OCI-LY1 (cell line): ENCODE measurements around the gene DOCK4.

Experiments
- H2AFZ ChIP-seq: fragments of 200-600 bp; sonication (generic), shearing (Covaris generic); 2 replicates; pipeline ENCODE4 v1.6.0; 2014; ENCODE audit warnings: antibody characterized with exemption, mild to moderate bottlenecking, low read length
- H3F3A ChIP-seq: fragments of 200-600 bp; sonication (generic), shearing (Covaris generic); 2 replicates; pipeline ENCODE4 v1.6.0; 2014; ENCODE audit warnings: mild to moderate bottlenecking, antibody characterized with exemption, low read length, moderate library complexity; ENCODE audit not compliant: insufficient read depth
- H3K27ac ChIP-seq: fragments of 200-600 bp; sonication (generic); 2 replicates; pipeline ENCODE4 v1.5.1; 2014; ENCODE audit warnings: low read length, mixed run types, mild to moderate bottlenecking, low read depth; ENCODE audit not compliant: poor library complexity, severe bottlenecking
- H3K27me3 ChIP-seq: fragments of 200-600 bp; sonication (generic); 2 replicates; pipeline ENCODE4 v1.6.0; 2014; ENCODE audit warnings: antibody characterized with exemption, mild to moderate bottlenecking, low read length, moderate library complexity; ENCODE audit not compliant: insufficient read depth
- H3K36me3 ChIP-seq: fragments of 200-600 bp; sonication (generic); 2 replicates; pipeline ENCODE4 v1.6.1; 2014; ENCODE audit warnings: mild to moderate bottlenecking, antibody characterized with exemption, low read length, moderate library complexity, mixed read lengths; ENCODE audit not compliant: insufficient read depth
- H3K4me1 ChIP-seq: fragments of 200-600 bp; sonication (generic); 2 replicates; pipeline ENCODE4 v1.5.1; 2014; ENCODE audit warnings: mild to moderate bottlenecking, low read length, moderate library complexity; ENCODE audit not compliant: insufficient read depth, severe bottlenecking
- H3K4me2 ChIP-seq: fragments of 200-600 bp; sonication (generic), shearing (Covaris generic); 2 replicates; pipeline ENCODE4 v1.6.1; 2014; ENCODE audit warnings: low read length
- H3K4me3 ChIP-seq: fragments of 200-600 bp; sonication (generic); 2 replicates; pipeline ENCODE4 v1.5.1; 2014; ENCODE audit warnings: low read length, low read depth, mild to moderate bottlenecking, mixed read lengths; ENCODE audit not compliant: poor library complexity, severe bottlenecking
- H3K79me2 ChIP-seq: fragments of 200-600 bp; shearing (Covaris generic); 2 replicates; pipeline ENCODE4 v1.6.1; 2016; ENCODE audit warnings: mixed run types, low read length, mixed read lengths; ENCODE audit not compliant: insufficient read depth
- H3K9ac ChIP-seq: fragments of 200-600 bp; sonication (generic), shearing (Covaris generic); 2 replicates; pipeline ENCODE4 v1.6.1; 2014; ENCODE audit warnings: mild to moderate bottlenecking, low read length, mixed read lengths
- H3K9me2 ChIP-seq: fragments of 200-600 bp; sonication (generic), shearing (Covaris generic); 2 replicates; pipeline ENCODE4 v1.6.1; 2014; ENCODE audit warnings: low read depth, mild to moderate bottlenecking, low read length, mixed read lengths
- H3K9me3 ChIP-seq: fragments of 200-600 bp; shearing (Covaris generic); 2 replicates; pipeline ENCODE4 v1.6.1; 2014; ENCODE audit warnings: low read length, mixed read lengths
- H4K20me1 ChIP-seq: fragments of 200-600 bp; sonication (generic), shearing (Covaris generic); 2 replicates; pipeline ENCODE4 v1.6.0; 2016; ENCODE audit warnings: mild to moderate bottlenecking, low read length; ENCODE audit not compliant: insufficient read depth
- EZH2 ChIP-seq: fragments of 200-600 bp; sonication (generic), shearing (Covaris generic); IDR thresholded peaks from 2 replicates; pipeline ENCODE4 v1.8.0; 2017; ENCODE audit warnings: borderline replicate concordance, mixed run types, mild to moderate bottlenecking, antibody characterized with exemption, low read length, moderate library complexity, mixed read lengths
- TF ChIP-seq, protein P1 (sequence below): fragments of 200-600 bp; sonication (generic), shearing (Covaris generic); IDR thresholded peaks from 2 replicates; pipeline ENCODE4 v1.5.1; 2017; ENCODE audit warnings: mild to moderate bottlenecking, antibody characterized with exemption, low read length, moderate library complexity, mixed read lengths

The DOCK4 gene

DNA sequence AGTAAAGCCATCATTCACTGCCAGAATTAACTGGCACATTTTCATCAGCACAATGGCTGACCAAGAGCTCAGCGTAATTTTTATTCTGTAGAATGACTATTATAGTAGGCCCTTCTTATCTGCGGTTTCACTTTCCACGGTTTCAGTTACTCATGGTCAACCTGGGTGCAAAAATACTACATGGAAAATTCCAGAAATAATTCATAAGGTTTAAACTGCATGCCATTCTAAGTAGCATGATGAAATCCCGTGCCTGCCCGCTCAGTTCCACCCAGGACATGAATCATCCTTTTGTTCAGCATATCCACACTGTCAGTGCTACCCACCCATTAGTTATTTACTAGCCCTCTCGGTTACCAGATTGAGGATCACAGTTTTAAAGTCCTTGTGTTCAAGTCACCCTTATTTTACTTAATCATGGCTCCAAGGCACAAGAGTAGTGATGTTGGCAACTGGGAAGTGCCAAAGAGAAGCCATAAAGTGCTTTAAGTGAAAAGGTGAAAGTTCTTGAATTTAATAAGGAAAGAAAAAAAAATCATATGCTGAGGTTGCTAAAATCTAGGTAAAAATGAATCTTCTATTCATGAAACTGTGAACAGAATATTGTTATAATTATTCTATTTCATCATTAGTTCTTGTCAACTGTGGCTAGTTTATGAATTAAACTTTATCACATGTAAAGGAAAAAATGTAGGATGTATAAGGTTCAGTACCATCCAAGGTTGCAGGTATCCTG is 204.9 kb downstream of the DOCK4 start:
- no peaks in the 10 kb centered on the region for H3F3A ChIP-seq
- no peaks in the 10 kb centered on the region for H3K36me3 ChIP-seq
- no peaks in the 10 kb centered on the region for H3K9me3 ChIP-seq
- H3K4me2 ChIP-seq, result no peak overlapping the region
- no peaks in the 10 kb centered on the region for H3K27me3 ChIP-seq
- H3K27ac ChIP-seq, result no peak overlapping the region
- H3K4me3 ChIP-seq, result no peak overlapping the region
- no peak overlapping the region for H2AFZ ChIP-seq
- no peaks in the 10 kb centered on the region for H4K20me1 ChIP-seq
- no peaks in the 10 kb centered on the region for H3K79me2 ChIP-seq
- H3K9ac ChIP-seq, result no peak overlapping the region
- TF ChIP-seq, protein P1, sequence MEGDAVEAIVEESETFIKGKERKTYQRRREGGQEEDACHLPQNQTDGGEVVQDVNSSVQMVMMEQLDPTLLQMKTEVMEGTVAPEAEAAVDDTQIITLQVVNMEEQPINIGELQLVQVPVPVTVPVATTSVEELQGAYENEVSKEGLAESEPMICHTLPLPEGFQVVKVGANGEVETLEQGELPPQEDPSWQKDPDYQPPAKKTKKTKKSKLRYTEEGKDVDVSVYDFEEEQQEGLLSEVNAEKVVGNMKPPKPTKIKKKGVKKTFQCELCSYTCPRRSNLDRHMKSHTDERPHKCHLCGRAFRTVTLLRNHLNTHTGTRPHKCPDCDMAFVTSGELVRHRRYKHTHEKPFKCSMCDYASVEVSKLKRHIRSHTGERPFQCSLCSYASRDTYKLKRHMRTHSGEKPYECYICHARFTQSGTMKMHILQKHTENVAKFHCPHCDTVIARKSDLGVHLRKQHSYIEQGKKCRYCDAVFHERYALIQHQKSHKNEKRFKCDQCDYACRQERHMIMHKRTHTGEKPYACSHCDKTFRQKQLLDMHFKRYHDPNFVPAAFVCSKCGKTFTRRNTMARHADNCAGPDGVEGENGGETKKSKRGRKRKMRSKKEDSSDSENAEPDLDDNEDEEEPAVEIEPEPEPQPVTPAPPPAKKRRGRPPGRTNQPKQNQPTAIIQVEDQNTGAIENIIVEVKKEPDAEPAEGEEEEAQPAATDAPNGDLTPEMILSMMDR, result no peak
- TF ChIP-seq EZH2, result no peak
- H3K9me2 ChIP-seq, result no peaks in the 10 kb centered on the region
- no peaks in the 10 kb centered on the region for H3K4me1 ChIP-seq

GRCh38 chr7:111998326-111998725 is 207.9 kb downstream of the DOCK4 start:
- no peak overlapping the region for H3K4me2 ChIP-seq
- no peaks in the 10 kb centered on the region for H3K4me1 ChIP-seq
- TF ChIP-seq, protein P1, result no peak
- TF ChIP-seq EZH2, result no peak
- no peaks in the 10 kb centered on the region for H3K79me2 ChIP-seq
- no peaks in the 10 kb centered on the region for H3F3A ChIP-seq
- H3K27ac ChIP-seq, result no peak overlapping the region
- no peak overlapping the region for H3K9ac ChIP-seq
- no peaks in the 10 kb centered on the region for H3K36me3 ChIP-seq
- H3K9me2 ChIP-seq, result no peaks in the 10 kb centered on the region
- no peaks in the 10 kb centered on the region for H3K27me3 ChIP-seq
- H3K4me3 ChIP-seq, result no peak overlapping the region
- no peaks in the 10 kb centered on the region for H3K9me3 ChIP-seq
- H4K20me1 ChIP-seq, result no peaks in the 10 kb centered on the region
- H2AFZ ChIP-seq, result no peak overlapping the region

- H3K4me2 ChIP-seq, result no peak overlapping the region
- no peaks in the 10 kb centered on the region for H3K36me3 ChIP-seq
- no peak overlapping the region for H2AFZ ChIP-seq
- no peak overlapping the region for H3K27ac ChIP-seq
- no peaks in the 10 kb centered on the region for H3K79me2 ChIP-seq
- no peaks in the 10 kb centered on the region for H3K9me3 ChIP-seq
- no peaks in the 10 kb centered on the region for H3F3A ChIP-seq
- H3K4me1 ChIP-seq, result no peaks in the 10 kb centered on the region
- no peak overlapping the region for H3K4me3 ChIP-seq
- H3K9me2 ChIP-seq, result no peaks in the 10 kb centered on the region
- no peaks in the 10 kb centered on the region for H3K27me3 ChIP-seq
- H3K9ac ChIP-seq, result no peak overlapping the region
- TF ChIP-seq, protein P1, result no peak
- TF ChIP-seq EZH2, result no peak
- no peaks in the 10 kb centered on the region for H4K20me1 ChIP-seq
These were observed 208.7 kb downstream of the DOCK4 start for GRCh38 chr7:111997546-111997945.
